Lower lobe of right lung (tissue), 2 donors: ENCODE results near the gene APOL4. TPM values are rescaled to one million over a fixed set of nuclear protein-coding genes. Genes with fewer than 3 reads are reported as not detected.

ENCODE experiments used
- ATAC-seq, 2 donors: fragments of 200-7000 bp; cut with Tn5 transposase; one replicate each; pipeline ENCODE4 v1.9.1; 2020 to 2022; ENCODE audit warnings: mild to moderate bottlenecking in 2 of 2, moderate library complexity in 2 of 2
- DNase-seq: peaks from one replicate; pipeline ENCODE4 v3.0.0-alpha.2; 2020
- H3K27ac ChIP-seq: fragments of 200-600 bp; one replicate; pipeline ENCODE4 v1.8.0; 2022
- H3K27me3 ChIP-seq: fragments of 200-600 bp; one replicate; pipeline ENCODE4 v1.8.0; 2022; ENCODE audit warnings: low read depth
- H3K36me3 ChIP-seq: fragments of 200-600 bp; one replicate; pipeline ENCODE4 v1.8.0; 2022; ENCODE audit warnings: mild to moderate bottlenecking
- H3K4me1 ChIP-seq: fragments of 200-600 bp; one replicate; pipeline ENCODE4 v1.8.0; 2022
- H3K4me3 ChIP-seq: fragments of 200-600 bp; one replicate; pipeline ENCODE4 v1.8.0; 2022; ENCODE audit warnings: mild to moderate bottlenecking
- H3K9me3 ChIP-seq: fragments of 200-600 bp; one replicate; pipeline ENCODE4 v1.8.0; 2022
- CTCF ChIP-seq: fragments of 200-600 bp; IDR thresholded peaks from one replicate; pipeline ENCODE4 v1.8.0; 2022; ENCODE audit warnings: antibody characterized with exemption, mild to moderate bottlenecking
- intact Hi-C: fragments of 100-400 bp; cut with DNase I; formaldehyde crosslinking; loops from one replicate; pipeline ENCODE4 v1.11.0; 2022
- total RNA-seq: library from RNA; stranded (reverse); fragmentation: NEBNext Ultra II Directional; extraction: Animal tissue kit (Norgen Biotek cat#: 25700); gene quantifications from one replicate; pipeline ENCODE4 v1.2.1, GENCODE V29; 2021
- donor health status: DM: no; HTN: yes; CAD: no; lungs with severe emphysema.

Gene APOL4
- total RNA-seq, 1 donor from 2014 or later, result 29.0 TPM

DNA sequence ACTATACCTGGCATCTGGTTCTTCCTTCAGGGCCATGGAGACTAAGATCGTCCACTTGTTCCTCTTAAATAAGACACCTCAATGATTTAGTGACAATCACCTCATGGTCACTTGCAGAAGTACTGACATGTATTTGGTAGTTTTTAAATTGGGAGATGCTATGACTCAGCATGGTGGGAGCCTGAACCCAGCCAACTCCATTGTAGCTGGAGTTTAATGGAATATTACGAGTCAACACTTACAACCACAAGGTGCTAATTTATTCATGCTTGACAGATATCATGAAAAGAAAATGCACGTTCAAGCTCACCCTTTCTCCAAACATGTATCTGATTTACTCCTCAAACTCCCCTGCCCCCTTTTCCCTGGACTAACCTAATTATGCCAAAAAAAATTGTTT, 24.4 kb downstream of the APOL4 start:
- intact Hi-C loops, result no loop called here
- ATAC-seq (no peak), DNase-seq (no peak)
- Histone ChIP-seq H3K27ac (no peak overlapping the region), H3K4me1 (peaks cover 11% of the 10 kb centered on the region), H3K27me3 (no peaks in the 10 kb centered on the region), H3K9me3 (no peaks in the 10 kb centered on the region), H3K4me3 (no peak overlapping the region), H3K36me3 (no peaks in the 10 kb centered on the region)
- no peak for TF ChIP-seq CTCF

DNA sequence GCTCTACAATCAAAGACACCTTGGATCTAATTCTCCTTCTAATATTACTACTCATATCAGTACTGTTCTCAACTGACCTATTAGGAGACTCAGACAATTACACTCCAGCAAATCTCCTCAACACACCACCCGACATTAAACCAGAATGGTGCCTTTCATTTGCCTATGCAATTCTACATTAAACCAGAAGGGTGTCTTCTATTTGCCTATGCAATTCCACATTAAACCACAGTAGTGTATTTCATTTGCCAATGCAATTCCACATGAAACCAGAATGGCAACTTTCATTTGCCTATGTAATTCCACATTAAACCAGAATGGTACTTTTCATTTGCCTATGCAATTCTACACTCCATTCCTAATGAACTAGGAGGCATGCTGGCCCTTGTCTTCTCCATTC, 25.7 kb downstream of the APOL4 start:
- H3K27me3 ChIP-seq, result no peaks in the 10 kb centered on the region
- H3K9me3 ChIP-seq, result no peaks in the 10 kb centered on the region
- TF ChIP-seq CTCF, result no peak
- H3K27ac ChIP-seq, result no peak overlapping the region
- DNase-seq (no peak), ATAC-seq (no peak)
- H3K4me1 ChIP-seq, result peaks cover 11% of the 10 kb centered on the region
- intact Hi-C loops, result no loop called here
- H3K36me3 ChIP-seq, result no peaks in the 10 kb centered on the region
- H3K4me3 ChIP-seq, result no peak overlapping the region

- DNase-seq (no peak), ATAC-seq (no peak)
- Histone ChIP-seq H3K4me1 (peaks cover 3% of the 10 kb centered on the region), H3K4me3 (no peak overlapping the region), H3K36me3 (no peaks in the 10 kb centered on the region), H3K27ac (no peak overlapping the region), H3K27me3 (no peaks in the 10 kb centered on the region), H3K9me3 (no peaks in the 10 kb centered on the region)
- intact Hi-C loops, result no loop called here
- TF ChIP-seq CTCF, result no peak
Measured at GRCh38 chr22:36171941-36172340, 29.7 kb downstream of the APOL4 start.

GRCh38 chr22:36166518-36167220, 34.9 kb downstream of the APOL4 start:
- ATAC-seq, result no peak
- no peak for DNase-seq
- no peak for TF ChIP-seq CTCF
- Histone ChIP-seq H3K9me3 (no peaks in the 10 kb centered on the region), H3K27ac (no peak overlapping the region), H3K27me3 (no peaks in the 10 kb centered on the region), H3K36me3 (no peaks in the 10 kb centered on the region), H3K4me3 (no peak overlapping the region), H3K4me1 (peaks cover 50% of the 10 kb centered on the region)
- intact Hi-C loops, result no loop called here

DNA sequence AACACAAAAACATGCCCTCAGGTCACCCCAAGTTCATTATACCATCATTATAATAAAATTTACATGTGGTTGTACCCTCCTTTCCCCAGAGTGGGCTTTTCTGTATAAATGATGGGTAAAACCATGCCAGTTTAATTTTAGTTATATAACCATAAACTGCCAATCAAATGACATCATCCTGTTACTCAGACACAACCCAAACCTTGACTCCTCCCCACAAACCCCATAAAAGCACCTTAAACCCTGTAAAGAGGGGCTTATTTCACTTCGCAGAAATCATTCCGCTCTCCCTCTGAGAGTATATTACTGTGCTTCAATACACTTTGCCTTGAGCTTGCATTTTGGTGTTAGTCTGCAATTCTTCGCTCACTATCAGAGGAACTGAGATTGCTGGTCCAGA, 35.5 kb downstream of the APOL4 start:
- no peak for TF ChIP-seq CTCF
- intact Hi-C loops, result no loop called here
- H3K4me3 ChIP-seq, result no peak overlapping the region
- DNase-seq (no peak), ATAC-seq (no peak)
- no peak overlapping the region for H3K27ac ChIP-seq
- H3K9me3 ChIP-seq, result no peaks in the 10 kb centered on the region
- H3K4me1 ChIP-seq, result peaks cover 56% of the 10 kb centered on the region
- no peaks in the 10 kb centered on the region for H3K27me3 ChIP-seq
- H3K36me3 ChIP-seq, result no peaks in the 10 kb centered on the region
